K562 (cell line): ENCODE measurements around the gene ZNF512B.

Experiments used
- CBFB ChIP-seq: sonication (generic); formaldehyde crosslinking; IDR thresholded peaks from 2 replicates; pipeline ENCODE4 v1.4.0; 2020; ENCODE audit warnings: mild to moderate bottlenecking, missing genetic modification reagents
- GABPA ChIP-seq: fragments of 200-800 bp; sonication (Bioruptor generic); conservative IDR thresholded peaks from 2 replicates; pipeline ENCODE4 v1.6.1; 2016; ENCODE audit warnings: low read depth, missing genetic modification characterization, missing compliant biosample characterization
- HDAC8 ChIP-seq: fragments of 450-650 bp; IDR thresholded peaks from 2 replicates; pipeline ENCODE4 v1.6.1; 2016; ENCODE audit warnings: mild to moderate bottlenecking, missing genetic modification characterization, moderate library complexity, missing compliant biosample characterization
- NFIC ChIP-seq: fragments of 450-650 bp; IDR thresholded peaks from 2 replicates; pipeline ENCODE4 v1.6.1; 2017; ENCODE audit warnings: mild to moderate bottlenecking, inconsistent platforms
- ZFX ChIP-seq: sonication (generic); formaldehyde crosslinking; IDR thresholded peaks from 2 replicates; pipeline ENCODE4 v1.8.0; 2022; ENCODE audit warnings: mild to moderate bottlenecking, missing genetic modification reagents, moderate library complexity
- TF ChIP-seq, protein P1 (sequence below): sonication (generic); formaldehyde crosslinking; IDR thresholded peaks from 2 replicates; pipeline ENCODE4 v1.8.1; 2022; ENCODE audit warnings: missing genetic modification reagents
- TF ChIP-seq, protein P2 (sequence below), 2 experiments: fragments of 450-650 bp in 1 of 2; sonication (generic) in 1 of 2; formaldehyde crosslinking in 1 of 2; IDR thresholded peaks; 2 replicates each; pipeline versions ENCODE4 v1.7.1 to v1.9.0; 2016 to 2022; ENCODE audit warnings: inconsistent platforms in 1 of 2, mild to moderate bottlenecking in 1 of 2, missing genetic modification reagents in 1 of 2

DNA sequence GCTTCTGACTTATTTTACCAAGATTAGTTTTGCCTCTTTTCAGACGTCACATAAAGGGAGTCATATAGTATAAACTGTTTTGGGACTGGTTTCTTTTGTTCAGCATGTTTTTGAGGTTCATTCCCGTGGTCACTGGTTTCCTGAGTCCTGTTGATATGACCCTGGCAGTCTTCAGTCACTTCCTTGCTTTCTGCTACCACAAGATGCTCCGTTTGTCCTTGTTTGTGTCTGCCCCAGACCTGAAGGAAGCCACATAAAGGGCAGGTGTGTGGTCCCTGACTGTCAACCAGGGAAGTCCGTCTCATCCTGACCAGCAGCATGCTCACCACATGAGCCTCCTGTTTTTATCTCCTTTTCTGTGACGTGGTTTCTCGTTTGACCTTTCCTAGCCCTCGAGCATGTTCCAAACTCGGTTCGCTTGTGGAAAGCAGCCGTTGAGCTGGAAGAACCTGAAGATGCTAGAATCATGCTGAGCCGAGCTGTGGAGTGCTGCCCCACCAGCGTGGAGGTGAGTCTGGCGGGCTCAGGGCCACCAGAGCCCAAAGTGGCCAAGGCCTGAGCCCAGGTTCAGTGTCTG is 40.2 kb upstream of the ZNF512B start:
- TF ChIP-seq GABPA (tag) (no peak), ZFX (CRISPR knock-in tag) (no peak), NFIC (no peak), CBFB (CRISPR knock-in tag) (no peak), HDAC8 (no peak)
- TF ChIP-seq, protein P1, sequence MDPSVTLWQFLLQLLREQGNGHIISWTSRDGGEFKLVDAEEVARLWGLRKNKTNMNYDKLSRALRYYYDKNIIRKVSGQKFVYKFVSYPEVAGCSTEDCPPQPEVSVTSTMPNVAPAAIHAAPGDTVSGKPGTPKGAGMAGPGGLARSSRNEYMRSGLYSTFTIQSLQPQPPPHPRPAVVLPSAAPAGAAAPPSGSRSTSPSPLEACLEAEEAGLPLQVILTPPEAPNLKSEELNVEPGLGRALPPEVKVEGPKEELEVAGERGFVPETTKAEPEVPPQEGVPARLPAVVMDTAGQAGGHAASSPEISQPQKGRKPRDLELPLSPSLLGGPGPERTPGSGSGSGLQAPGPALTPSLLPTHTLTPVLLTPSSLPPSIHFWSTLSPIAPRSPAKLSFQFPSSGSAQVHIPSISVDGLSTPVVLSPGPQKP (CRISPR knock-in tag) = no peak
- TF ChIP-seq, protein P2, sequence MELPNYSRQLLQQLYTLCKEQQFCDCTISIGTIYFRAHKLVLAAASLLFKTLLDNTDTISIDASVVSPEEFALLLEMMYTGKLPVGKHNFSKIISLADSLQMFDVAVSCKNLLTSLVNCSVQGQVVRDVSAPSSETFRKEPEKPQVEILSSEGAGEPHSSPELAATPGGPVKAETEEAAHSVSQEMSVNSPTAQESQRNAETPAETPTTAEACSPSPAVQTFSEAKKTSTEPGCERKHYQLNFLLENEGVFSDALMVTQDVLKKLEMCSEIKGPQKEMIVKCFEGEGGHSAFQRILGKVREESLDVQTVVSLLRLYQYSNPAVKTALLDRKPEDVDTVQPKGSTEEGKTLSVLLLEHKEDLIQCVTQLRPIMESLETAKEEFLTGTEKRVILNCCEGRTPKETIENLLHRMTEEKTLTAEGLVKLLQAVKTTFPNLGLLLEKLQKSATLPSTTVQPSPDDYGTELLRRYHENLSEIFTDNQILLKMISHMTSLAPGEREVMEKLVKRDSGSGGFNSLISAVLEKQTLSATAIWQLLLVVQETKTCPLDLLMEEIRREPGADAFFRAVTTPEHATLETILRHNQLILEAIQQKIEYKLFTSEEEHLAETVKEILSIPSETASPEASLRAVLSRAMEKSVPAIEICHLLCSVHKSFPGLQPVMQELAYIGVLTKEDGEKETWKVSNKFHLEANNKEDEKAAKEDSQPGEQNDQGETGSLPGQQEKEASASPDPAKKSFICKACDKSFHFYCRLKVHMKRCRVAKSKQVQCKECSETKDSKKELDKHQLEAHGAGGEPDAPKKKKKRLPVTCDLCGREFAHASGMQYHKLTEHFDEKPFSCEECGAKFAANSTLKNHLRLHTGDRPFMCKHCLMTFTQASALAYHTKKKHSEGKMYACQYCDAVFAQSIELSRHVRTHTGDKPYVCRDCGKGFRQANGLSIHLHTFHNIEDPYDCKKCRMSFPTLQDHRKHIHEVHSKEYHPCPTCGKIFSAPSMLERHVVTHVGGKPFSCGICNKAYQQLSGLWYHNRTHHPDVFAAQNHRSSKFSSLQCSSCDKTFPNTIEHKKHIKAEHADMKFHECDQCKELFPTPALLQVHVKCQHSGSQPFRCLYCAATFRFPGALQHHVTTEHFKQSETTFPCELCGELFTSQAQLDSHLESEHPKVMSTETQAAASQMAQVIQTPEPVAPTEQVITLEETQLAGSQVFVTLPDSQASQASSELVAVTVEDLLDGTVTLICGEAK (IDR thresholded peaks at IDR 0.05) = no peak
- TF ChIP-seq, protein P2 (CRISPR knock-in tag; IDR thresholded peaks at IDR 0.05) = no peak
